OCI-LY3 (cell line): Measurements from ENCODE around the gene LRBA.
"Not testable (repeated sequence)": the region's sequence is repeated elsewhere in the genome, so short reads cannot be mapped to it uniquely, and the experiment has no call there.

Experiments
- H2AFZ ChIP-seq: fragments of 200-600, 300-600 bp; shearing (Covaris generic); 2 replicates; pipeline ENCODE4 v1.6.0; 2014; ENCODE audit warnings: antibody characterized with exemption, low read depth, low read length
- H3K27ac ChIP-seq: fragments of 200-600, 300-600 bp; sonication (generic); 2 replicates; pipeline ENCODE4 v1.5.1; 2014; ENCODE audit warnings: mild to moderate bottlenecking, low read length, moderate library complexity, mixed read lengths
- H3K27me3 ChIP-seq: fragments of 200-600, 300-600 bp; sonication (generic); 2 replicates; pipeline ENCODE4 v1.6.1; 2014; ENCODE audit warnings: low read depth, low read length, mixed read lengths
- H3K36me3 ChIP-seq: fragments of 200-600, 300-600 bp; sonication (generic); replicated peaks from 2 replicates; pipeline ENCODE3; 2014; ENCODE audit warnings: low read depth, low read length, mixed read lengths
- H3K4me1 ChIP-seq: fragments of 300-600, 200-600 bp; sonication (generic); 2 replicates; pipeline ENCODE4 v1.6.1; 2014; ENCODE audit warnings: low read length, mixed read lengths
- H3K4me2 ChIP-seq: fragments of 200-600, 300-600 bp; sonication (generic); 2 replicates; pipeline ENCODE4 v1.6.1; 2014; ENCODE audit warnings: low read length, mixed read lengths
- H3K4me3 ChIP-seq: fragments of 300-600, 200-600 bp; sonication (generic); 2 replicates; pipeline ENCODE4 v1.5.1; 2014; ENCODE audit warnings: antibody characterized with exemption, mild to moderate bottlenecking, low read length, moderate library complexity
- H3K79me2 ChIP-seq: fragments of 300-600, 200-600 bp; shearing (Covaris generic); 2 replicates; pipeline ENCODE4 v1.6.1; 2014; ENCODE audit warnings: mild to moderate bottlenecking, low read length, mixed read lengths
- H3K9ac ChIP-seq: fragments of 300-600, 200-600 bp; shearing (Covaris generic); 2 replicates; pipeline ENCODE4 v1.6.0; 2014; ENCODE audit warnings: mild to moderate bottlenecking, low read length, moderate library complexity
- H3K9me3 ChIP-seq: fragments of 200-600, 300-600 bp; shearing (Covaris generic); 2 replicates; pipeline ENCODE4 v1.6.1; 2014; ENCODE audit warnings: low read length, mixed read lengths; ENCODE audit not compliant: insufficient read depth
- H4K20me1 ChIP-seq: fragments of 200-600, 300-600 bp; sonication (generic); 2 replicates; pipeline ENCODE4 v1.6.1; 2016; ENCODE audit warnings: low read length, mixed read lengths; ENCODE audit not compliant: insufficient read depth
- CTCF ChIP-seq: fragments of 200-600, 300-600 bp; sonication (generic); IDR thresholded peaks from 2 replicates; pipeline ENCODE4 v1.5.1; 2014; ENCODE audit warnings: antibody characterized with exemption, low read length, low read depth
- EZH2phosphoT487 ChIP-seq: fragments of 200-600 bp; shearing (Covaris generic); IDR thresholded peaks from 2 replicates; pipeline ENCODE4 v1.6.1; 2018; ENCODE audit warnings: antibody characterized with exemption, mixed run types, low read depth

The LRBA gene

GRCh38 chr4:150562250-150562649 lies 452.8 kb downstream of the LRBA start:
- Histone ChIP-seq H3K4me1 (no peaks in the 10 kb centered on the region), H3K4me3 (no peak overlapping the region), H3K36me3 (no peaks in the 10 kb centered on the region), H4K20me1 (no peaks in the 10 kb centered on the region), H3K27ac (no peak overlapping the region), H3K27me3 (no peaks in the 10 kb centered on the region), H3K9ac (no peak overlapping the region), H3K79me2 (no peaks in the 10 kb centered on the region), H3K9me3 (no peaks in the 10 kb centered on the region), H2AFZ (no peak overlapping the region), H3K4me2 (no peak overlapping the region)
- no peak for TF ChIP-seq EZH2phosphoT487
- no peak for TF ChIP-seq CTCF

GRCh38 chr4:150561143-150561737 lies 453.8 kb downstream of the LRBA start:
- Histone ChIP-seq H3K36me3 (no peaks in the 10 kb centered on the region), H3K9ac (no peak overlapping the region), H3K4me1 (no peaks in the 10 kb centered on the region), H4K20me1 (no peaks in the 10 kb centered on the region), H3K27ac (no peak overlapping the region), H3K79me2 (no peaks in the 10 kb centered on the region), H3K27me3 (no peaks in the 10 kb centered on the region), H3K4me2 (no peak overlapping the region), H3K9me3 (no peaks in the 10 kb centered on the region), H3K4me3 (no peak overlapping the region), H2AFZ (no peak overlapping the region)
- no peak for TF ChIP-seq CTCF
- no peak for TF ChIP-seq EZH2phosphoT487

GRCh38 chr4:150557811-150558210 lies 457.3 kb downstream of the LRBA start:
- not testable (repeated sequence) for H4K20me1 ChIP-seq, H3K79me2 ChIP-seq, H3K4me2 ChIP-seq, H3K4me1 ChIP-seq, H3K27me3 ChIP-seq, H3K4me3 ChIP-seq, H3K9ac ChIP-seq, H2AFZ ChIP-seq, H3K9me3 ChIP-seq, H3K36me3 ChIP-seq, H3K27ac ChIP-seq

- no peaks in the 10 kb centered on the region for H3K79me2 ChIP-seq
- H3K9me3 ChIP-seq: no peaks in the 10 kb centered on the region
- H3K4me3 ChIP-seq: no peak overlapping the region
- H2AFZ ChIP-seq: no peak overlapping the region
- no peaks in the 10 kb centered on the region for H3K27me3 ChIP-seq
- no peaks in the 10 kb centered on the region for H3K36me3 ChIP-seq
- no peaks in the 10 kb centered on the region for H4K20me1 ChIP-seq
- TF ChIP-seq EZH2phosphoT487: no peak
- no peak for TF ChIP-seq CTCF
- no peak overlapping the region for H3K9ac ChIP-seq
- H3K4me2 ChIP-seq: no peak overlapping the region
- no peak overlapping the region for H3K27ac ChIP-seq
- H3K4me1 ChIP-seq: no peaks in the 10 kb centered on the region
Observed at GRCh38 chr4:150547154-150547838, 467.8 kb downstream of the LRBA start.
